NCI-H748 treated with DMSO at 0.1 percent for 48 hours (cell line): ENCODE measurements around the gene STYXL1.
A peak's percentile ranks its signal among the peaks of the same experiment; 100 is the strongest.
"Not testable (repeated sequence)": the region's sequence is repeated elsewhere in the genome, so short reads cannot be mapped to it uniquely, and the experiment has no call there.

Experiments used
- DNase-seq: peaks from one replicate; lab custom pipeline; 2025; lab: John Stamatoyannopoulos, UW

STYXL1 gene

DNA sequence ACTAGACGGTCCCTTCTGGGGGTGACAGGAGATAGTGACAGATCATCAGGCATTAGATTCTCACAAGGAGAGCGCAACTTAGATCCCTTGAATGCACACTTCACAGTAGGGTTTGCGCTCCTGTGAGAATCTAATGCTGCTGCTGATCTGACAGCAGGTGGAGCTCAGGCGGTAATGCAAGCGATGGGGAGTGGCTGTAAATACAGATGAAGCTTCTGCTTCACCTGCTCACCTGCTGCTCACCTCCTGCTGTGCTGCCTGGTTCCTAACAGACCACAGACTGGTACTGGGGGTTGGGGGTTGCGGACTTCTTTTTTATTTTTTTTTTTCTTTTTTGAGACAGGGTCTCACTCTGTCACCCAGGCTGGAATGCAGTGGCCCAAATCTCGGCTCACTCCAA is 18.1 kb downstream of the STYXL1 start:
- peak; percentile 8 for DNase-seq

DNA sequence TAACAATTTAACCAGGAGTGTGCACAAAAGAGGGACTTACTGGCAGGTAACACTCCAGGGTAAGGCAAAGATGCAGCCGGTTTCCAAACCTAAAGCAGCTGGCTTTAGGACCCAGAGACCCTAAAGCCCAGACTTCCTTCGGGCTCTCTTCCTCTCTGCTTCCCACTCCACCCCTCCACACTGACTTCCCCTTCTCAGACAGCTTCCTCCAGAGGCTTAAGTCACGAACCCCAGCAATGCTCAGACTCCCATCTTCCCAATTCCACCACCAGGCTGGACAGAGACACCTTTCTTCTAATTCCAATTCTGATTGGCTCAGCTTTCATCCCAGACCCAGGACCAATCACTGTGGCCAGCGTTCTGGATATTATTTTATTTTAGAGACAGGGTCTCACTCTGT is 24.8 kb downstream of the STYXL1 start:
- DNase-seq, result no peak

DNA sequence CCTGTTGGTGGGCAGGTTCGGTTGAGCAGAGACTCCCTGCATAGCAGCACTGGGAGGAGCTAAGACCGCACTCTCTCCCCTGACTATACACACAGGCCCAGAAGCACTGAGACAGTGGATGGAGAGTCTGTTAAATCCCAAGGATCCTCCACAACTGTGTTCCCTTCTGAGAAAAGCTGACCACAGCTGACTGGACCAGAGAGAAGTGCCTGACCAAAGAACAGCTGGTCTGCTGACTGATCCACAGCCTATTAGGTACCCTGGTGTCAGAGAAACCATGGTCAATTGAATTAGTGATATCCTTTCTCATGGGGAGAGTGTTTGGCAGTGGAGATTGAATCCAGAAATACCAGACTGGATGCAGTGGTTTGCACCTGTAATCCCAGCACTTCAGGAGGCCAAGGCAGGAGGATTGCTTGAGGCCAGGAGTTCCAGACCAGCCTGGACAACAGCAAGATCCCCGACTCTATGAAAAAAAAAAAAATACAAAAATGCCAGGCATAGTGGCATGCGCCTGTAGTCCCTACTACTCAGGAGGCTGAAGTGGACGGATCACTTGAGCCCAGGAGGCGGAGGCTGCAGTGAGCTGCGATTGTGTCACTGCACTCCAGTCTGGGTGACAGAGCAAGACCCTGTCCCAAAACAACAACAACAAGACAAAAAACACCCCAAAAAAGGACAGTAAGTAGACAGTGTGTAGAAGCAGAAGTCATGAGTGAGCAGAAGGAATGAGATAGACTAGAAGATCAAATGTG is 25.6 kb downstream of the STYXL1 start:
- DNase-seq, result no peak

GRCh38 chr7:76020031-76020714 is 27.6 kb downstream of the STYXL1 start:
- DNase-seq, result peak; percentile 28

- DNase-seq, result not testable (repeated sequence)
These were observed 29.3 kb downstream of the STYXL1 start for GRCh38 chr7:76018520-76018919.

DNA sequence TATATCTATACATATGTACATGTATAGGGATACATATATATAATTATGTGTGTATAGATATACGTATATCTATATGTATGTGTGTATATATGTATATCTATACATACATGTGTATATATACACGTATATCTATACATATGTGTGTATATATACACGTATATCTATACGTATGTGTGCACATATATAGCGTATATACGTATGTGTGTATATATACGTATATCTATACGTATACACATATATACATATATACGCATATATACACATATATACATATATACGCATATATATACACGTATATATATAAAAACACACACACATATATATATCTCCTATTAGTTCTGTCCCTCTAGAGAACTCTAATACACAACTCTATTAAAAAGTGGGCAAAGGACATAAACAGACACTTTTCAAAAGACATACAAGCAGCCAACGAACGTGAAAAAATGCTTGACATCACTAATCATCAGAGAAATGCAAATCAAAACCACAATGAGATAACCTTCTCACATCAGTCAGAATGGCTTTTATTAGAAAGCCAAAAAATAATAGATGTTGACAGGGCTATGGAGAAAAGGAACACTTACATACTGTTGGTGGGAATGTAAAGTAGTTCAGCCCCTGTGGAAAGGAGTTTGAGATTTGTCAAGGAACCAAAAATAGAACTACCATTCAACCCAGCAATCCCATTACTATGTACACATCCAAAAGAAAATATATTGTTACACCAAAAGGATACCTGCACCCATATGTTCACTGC is 31.4 kb downstream of the STYXL1 start:
- no peak for DNase-seq

DNA sequence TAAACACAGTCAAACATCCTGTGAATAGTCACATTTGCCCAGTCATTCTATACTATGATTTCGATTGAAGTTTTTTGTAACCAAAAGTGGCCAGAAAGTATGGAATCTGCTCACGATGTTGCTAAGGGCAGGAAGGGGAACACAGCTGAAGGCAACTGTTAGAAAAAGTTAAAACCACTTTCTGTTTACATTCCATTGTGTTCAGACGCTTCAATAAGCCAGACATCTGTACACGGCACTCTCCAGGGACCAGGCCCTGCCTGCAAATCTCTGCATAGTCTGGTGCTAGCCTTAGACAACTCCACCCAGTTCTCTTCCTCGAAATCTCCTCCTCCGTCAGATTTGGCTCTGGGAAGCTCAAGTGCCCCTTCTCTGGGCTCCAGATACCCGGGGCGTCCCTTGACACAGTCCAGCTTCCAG is 36.3 kb downstream of the STYXL1 start:
- no peak for DNase-seq

DNA sequence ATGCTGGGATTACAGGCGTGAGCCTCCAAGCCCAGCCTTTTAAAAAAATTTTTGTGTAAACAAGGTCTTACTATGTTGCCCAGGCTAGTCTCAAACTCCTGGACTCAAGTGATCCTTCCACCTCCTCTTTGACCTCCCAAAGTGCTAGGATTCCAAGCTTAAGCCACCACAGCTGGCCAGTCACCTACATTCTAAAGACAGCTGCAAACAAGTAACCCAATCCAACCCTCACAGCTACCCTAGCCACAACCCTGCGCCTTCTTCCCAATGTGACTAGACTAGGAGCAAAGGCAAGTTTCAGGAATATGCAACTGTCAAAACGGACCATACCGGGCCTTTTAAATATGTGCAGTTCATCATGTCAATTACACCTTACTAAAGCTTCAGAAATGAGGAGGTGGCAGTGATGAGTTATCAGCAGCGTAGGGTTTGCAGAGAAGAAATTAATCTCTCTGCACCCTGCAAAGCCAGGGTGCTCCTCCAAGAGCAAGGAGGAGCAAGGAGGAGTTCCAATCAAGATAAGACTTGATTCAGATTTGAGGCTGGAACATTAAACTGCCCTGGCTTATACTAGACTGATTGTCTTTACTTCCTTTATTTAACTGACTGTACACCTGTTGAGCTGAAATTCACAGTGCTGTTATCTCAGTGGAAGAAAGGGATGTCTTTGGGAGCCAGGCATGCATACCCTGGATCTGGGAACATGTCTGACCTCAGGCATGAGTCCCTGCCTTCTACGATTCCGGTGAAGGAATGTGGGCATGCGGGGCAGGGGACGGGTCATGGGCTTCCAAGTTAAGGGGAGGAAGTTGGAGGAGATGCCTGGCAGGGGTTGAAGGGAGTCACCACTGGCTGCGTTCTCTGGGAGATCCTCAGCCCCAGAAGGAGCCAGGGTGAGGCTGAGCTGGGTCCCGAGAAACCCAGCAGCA is 37.9 kb downstream of the STYXL1 start:
- no peak for DNase-seq

DNA sequence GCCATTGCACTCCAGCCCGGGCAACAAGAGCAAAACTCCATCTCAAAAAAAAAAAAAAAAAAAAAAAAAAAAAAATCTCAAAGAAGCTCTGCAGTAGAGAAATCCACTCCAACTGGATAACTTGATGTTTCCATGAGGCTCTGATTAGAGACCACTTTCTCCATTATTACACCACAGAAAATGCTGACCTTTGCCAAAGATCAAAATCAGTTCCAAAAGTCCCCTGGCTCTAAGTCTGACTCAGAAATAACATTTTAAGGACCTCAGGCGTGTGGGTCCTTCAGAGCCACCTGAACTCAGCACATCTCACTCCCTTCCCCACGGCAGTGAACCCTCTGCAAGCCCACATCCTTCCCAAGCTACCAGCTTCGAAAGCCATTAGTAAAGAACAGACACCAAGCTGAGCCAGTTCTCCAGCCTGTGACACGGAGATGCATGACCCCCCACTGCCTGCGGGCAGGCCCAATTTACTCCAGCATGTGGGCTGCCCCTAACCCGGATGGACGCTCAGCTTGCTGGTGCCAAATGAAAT is 39.6 kb downstream of the STYXL1 start:
- no peak for DNase-seq

- DNase-seq, result not testable (repeated sequence)
These were observed 42.8 kb downstream of the STYXL1 start for GRCh38 chr7:76005004-76005403.

GRCh38 chr7:76003351-76003750 is 44.4 kb downstream of the STYXL1 start:
- no peak for DNase-seq

DNA sequence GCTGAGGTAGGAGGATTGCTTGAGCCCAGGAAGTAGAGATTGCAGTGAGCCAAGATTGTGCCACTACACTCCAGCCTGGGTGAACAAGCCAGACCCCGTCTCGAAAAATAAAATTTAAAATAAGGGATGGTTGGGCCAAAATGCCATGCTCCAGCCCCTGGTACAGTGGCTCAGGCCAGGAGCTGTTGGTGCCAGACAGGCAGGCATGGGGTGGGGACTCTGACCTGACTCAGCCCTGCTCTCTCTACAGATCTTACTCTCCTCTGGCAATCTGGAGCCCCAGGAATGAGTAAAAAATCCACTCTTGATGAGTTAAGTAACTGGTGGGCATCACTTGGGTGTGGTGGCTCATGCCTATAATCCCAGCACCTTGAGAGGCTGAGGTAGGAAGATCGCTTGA is 45.0 kb downstream of the STYXL1 start:
- DNase-seq, result no peak

GRCh38 chr7:76002139-76002538 is 45.7 kb downstream of the STYXL1 start:
- DNase-seq, result no peak

GRCh38 chr7:76000566-76000965 is 47.2 kb downstream of the STYXL1 start:
- DNase-seq, result no peak

DNA sequence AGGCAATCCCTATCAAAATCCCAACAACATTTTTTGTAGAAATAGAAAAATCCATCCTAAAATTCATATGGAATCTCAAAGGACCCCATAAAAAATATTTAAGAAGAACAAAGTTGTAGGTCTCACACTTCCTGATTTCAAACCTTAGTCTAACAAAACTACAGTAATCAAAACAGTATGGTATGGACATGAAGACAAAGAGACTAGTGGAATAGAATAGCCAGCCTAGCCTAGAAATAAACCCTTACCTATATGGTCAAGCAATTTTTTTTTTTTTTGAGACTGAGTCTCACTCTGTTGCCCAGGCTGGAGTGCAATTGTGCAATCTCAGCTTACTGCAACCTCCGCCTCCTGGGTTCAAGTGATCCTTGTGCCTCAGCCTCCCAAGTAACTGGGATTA is 49.8 kb downstream of the STYXL1 start:
- DNase-seq, result no peak

- DNase-seq, result no peak
These were observed 51.3 kb downstream of the STYXL1 start for GRCh38 chr7:75996476-75996875.

DNA sequence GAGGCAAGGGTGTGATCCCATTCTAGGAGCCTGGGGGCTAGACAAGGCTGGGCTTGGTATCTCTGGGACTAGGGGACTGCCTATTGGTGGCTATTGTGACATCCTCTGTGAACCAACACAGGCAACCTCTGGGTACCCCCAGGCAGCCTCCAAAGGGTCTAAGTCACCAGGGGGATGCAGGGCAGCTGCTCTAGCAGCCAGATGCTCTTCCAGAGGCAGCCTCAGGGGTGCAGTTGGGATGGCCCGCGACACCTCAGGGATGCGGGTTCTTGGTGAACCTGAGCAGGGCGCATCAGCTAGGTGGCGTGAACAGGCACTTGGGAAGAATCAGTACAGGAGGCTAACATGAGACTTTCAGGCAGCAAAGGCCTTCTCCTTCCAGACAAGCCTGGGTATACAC is 51.8 kb downstream of the STYXL1 start:
- DNase-seq, result no peak

DNA sequence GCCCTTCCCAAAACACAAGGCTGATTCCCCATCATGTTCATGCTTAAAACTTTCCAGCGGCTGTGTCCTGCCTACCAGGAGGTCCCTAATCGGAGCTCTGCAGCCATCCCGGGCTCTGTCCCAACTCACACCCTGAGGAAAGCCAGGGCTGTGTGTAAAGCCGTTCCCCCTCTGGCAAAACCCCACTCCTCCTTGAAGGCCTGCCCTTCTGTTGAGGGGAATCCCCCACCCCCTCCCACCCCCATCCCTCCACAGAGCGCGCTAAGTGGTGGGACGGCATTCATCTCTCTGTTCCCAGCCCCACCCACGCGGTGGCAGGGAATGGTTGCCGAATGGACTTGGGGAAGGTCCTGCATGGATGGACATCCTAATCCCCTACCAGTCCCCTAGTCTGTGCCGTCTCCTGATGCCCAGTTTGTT is 52.7 kb downstream of the STYXL1 start:
- DNase-seq, result no peak

DNA sequence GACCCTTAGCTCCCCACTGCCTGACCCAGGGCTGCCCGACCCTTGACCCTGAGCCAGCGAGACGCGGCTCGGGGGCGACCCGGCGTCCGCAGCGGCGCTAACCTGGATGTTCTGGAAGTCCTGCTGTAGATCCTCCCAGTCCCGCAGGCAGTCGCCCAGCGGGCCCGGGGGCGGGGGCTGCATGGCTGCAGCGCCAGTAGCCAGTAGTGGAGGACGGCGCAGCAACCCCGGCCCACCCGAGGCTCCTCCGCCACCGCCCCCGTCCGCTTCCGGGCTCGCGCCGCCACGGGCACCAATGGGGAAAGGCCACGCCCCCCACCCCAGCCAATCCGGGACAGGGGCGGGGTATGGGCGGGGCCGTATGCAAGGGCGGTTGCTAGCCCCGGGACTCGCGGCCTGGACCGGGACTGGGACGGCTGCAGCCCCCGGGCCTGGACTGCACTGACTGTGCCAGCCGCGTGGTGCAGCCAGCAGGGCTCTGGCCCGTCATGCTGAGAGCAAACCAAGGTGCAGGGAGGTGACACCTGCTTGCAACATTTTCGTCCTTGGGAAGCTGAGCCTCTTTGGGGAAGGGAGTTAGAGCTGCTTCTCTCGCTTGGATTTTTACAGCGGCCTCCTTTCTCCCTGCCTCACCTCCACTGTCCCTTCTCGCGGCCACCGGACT is 53.3 kb downstream of the STYXL1 start, which contains the start of gene TMEM120A:
Gene TMEM120A (minus strand): TSS at position 208 of the 664 bp plus-strand sequence. CDS start 25 bp downstream, at position 183.
- peak; percentile 85 for DNase-seq

DNA sequence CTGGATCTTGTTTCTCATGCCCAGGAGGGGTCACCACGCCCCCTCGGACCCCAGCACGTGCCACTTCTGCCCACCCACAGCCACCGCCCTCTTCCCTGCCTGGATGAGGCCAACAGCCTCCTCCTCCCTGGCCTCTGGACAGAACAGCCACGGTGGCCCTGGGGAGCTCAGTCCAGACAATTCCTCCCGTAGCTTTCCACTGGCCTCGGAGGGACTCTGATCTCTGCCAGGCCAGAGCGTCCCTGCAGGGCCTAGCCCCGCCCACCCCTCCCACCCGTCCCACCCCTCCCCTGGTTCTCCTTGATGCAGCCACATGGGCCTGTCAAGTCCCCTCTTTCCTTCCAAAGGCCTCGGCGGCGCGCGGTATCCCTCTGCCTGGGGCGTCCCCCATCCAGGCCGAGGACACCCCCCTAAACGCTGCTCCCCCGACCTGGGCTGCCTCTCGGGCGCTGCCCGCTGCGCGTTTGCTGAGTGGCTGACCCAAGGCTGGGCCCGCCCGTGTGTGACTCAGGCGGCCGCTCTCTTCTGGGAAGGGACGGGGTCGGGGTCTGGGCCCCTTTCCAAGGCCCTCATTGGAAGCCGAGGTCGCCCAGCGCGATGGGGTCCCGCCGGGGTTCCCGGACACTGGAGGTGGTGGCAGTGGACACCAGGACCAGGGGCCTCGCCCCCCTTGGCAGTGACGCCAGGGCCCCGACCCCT is 54.0 kb downstream of the STYXL1 start:
- DNase-seq, result peak; percentile 5
